HG02973 (cell line): Measurements from ENCODE around the gene ATP7B.

Source experiments
- ATAC-seq: cut with Tn5 transposase; IDR thresholded peaks from one replicate; pipeline ENCODE4 v1.9.1; 2021; ENCODE audit warnings: moderate library complexity; ENCODE audit not compliant: unreplicated experiment

The ATP7B gene

GRCh38 chr13:51900471-51900870 is 110.8 kb downstream of the ATP7B start:
- ATAC-seq: no peak

- no peak for ATAC-seq
Measured at GRCh38 chr13:51895906-51896888, 115.1 kb downstream of the ATP7B start.

GRCh38 chr13:51894239-51894638 is 117.0 kb downstream of the ATP7B start:
- no peak for ATAC-seq

- ATAC-seq: no peak
Measured at GRCh38 chr13:51892657-51893056, 118.6 kb downstream of the ATP7B start.

GRCh38 chr13:51887468-51887867 is 123.8 kb downstream of the ATP7B start:
- no peak for ATAC-seq

- ATAC-seq: no peak
Measured at GRCh38 chr13:51885651-51886050, 125.6 kb downstream of the ATP7B start.

GRCh38 chr13:51883226-51883600 is 128.0 kb downstream of the ATP7B start:
- no peak for ATAC-seq
